Pons (tissue), 1 donor: ENCODE results near the gene SUN2.

Experiments used
- DNase-seq: peaks from one replicate; pipeline ENCODE4 v3.0.0-alpha.2; 2016; ENCODE audit warnings: low spot score

SUN2 gene

GRCh38 chr22:38697425-38698089, 58.2 kb downstream of the SUN2 start:
- peak; percentile 58 for DNase-seq

DNA sequence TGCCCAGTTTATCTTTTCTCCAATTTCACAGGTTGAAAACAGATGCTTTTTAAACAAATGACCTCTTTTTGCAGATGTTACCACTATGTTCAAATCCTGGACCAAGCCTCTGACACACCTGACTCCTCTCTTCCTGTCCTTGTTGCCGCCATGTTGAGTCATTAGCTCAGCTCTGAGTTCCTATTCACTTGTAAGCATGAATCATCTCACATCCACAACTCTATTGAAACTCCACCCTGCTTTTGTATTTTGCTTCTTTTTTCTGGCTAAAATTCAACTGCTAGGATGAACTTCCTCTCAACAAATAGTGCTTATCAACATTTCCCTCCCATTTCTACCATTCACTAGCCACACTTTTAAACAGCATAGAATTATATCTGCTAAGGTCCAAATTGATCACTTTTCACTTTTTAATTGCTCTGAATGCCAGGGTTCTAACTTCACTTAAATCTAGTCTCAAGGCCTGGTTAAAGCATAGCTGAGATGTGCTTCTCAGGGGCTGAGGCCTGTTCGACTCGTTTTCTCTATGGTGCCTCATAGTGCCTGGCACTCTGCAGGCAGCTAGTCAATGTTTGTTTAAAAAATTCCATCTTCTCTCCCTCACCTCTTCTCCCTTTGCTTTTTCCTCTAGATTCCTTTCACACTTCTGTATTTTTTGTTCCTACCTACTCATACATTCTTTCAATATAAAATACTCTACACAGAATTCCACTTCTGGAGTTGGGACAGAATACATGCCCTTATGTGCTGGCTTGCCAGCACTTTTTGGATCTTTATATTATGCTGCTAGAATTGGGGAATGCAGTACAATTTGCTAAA, 59.0 kb downstream of the SUN2 start:
- DNase-seq = peak; percentile 67

- no peak for DNase-seq
Observed at GRCh38 chr22:38694940-38695339, 60.9 kb downstream of the SUN2 start.

DNA sequence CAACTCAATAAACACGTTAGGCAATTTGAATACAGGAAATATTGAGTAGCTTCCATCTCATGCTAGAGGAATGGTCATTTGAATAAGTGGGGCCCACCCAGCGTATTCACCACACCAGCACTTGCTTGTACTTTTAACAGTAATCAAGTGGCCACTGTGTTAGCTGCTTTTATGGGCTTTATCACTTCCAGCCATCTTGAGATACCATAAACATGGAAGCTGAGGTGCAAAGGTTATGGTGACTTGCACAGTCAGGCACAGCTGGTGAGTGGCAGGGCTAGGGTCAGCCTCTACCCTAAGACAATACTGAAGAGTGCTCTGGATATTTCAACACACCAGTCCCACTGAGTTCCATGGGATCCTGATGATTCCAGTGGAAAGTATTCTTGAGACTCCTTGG, 61.7 kb downstream of the SUN2 start:
- no peak for DNase-seq

- DNase-seq = no peak
Observed at GRCh38 chr22:38689651-38690050, 66.1 kb downstream of the SUN2 start.

DNA sequence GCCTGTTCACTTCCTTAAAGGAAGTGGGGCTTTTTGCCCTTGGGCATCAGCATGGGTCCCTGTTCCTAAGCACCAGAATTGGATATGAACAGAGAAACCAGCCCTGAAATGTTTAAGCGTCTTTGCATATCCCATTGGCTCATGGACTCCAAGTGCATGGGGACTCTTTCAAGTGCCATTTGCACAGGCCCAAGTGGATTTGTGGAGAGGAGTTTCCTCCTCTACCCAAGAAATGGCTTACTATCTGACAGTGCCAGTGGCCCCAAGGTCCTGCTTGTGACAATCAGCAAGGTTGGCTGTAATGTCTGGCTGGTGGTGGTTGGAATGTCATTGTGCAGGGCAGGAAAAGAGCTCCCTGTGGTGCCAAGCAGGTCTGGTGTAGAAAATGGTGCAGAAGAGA, 70.0 kb downstream of the SUN2 start:
- no peak for DNase-seq

- no peak for DNase-seq
Observed at GRCh38 chr22:38684895-38685294, 70.9 kb downstream of the SUN2 start.
